ENCODE data around the gene FAAP20. TPM values are rescaled to one million over a fixed set of nuclear protein-coding genes. Genes with fewer than 3 reads are reported as not detected.
A peak's percentile ranks its signal among the peaks of the same experiment; 100 is the strongest.

The FAAP20 gene
- total and polyA plus RNA-seq, 9 of the 15 experiments (the other 6 are each of a cell fraction or from before 2014, with no cell fraction given), result 0.58 to 143 (median 9.9) TPM

DNA sequence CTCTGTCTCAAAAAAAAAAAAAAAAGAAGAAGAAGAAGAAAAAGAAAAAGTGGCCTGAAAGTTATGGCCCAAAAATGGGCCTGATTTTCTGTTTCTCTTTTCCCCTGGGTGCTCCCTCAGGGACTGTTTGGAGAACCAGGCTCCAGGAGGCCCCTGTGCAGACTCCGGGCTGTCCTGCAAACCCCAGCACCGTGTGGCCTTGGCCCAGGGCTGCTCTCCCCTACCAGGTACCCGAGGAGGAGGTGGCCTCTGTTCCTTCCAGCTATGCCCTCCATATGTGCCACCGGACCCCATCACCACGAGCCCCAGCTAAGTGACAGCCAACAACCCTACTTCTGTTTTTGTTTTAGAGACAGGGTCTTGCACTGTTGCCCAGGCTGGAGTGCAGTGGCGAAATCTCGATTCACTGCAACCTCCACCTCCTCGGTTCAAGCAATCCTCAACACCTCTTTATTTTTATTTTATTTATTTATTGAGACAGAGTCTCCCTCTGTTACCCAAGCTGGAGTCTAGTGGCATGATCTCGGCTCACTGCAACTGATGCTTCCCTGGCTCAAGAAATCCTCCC is 7.5 kb upstream of the FAAP20 start:
- DNase-seq (ENCODE audit: extremely low read depth in 1 of 4, low spot score in 3 of 4) (no peak), ATAC-seq (no peak), FAIRE-seq (no peak)
- Histone ChIP-seq H3K4me1 (replicated peaks in 1 of 2; ENCODE audit: control insufficient read depth in 2 of 2, insufficient read depth in 2 of 2, low read length in 2 of 2) (peaks cover 45 to 79% of the 10 kb centered on the region in 2 experiments), H3K4me2 (ENCODE audit: insufficient read depth, low read length) (no peak overlapping the region), H4K20me1 (replicated peaks; ENCODE audit: control insufficient read depth, insufficient read depth, low read length) (no peaks in the 10 kb centered on the region), H3K9ac (ENCODE audit: insufficient read depth in 1 of 2, low read depth in 2 of 2, low read length in 2 of 2) (peak overlapping the region in 1 of 2 experiments; percentile 61; a peak in 1 of 4 replicates), H3K27me3 (ENCODE audit: control insufficient read depth in 2 of 2, insufficient read depth in 2 of 2, low read length in 2 of 2) (no peaks in the 10 kb centered on the region), H3K27ac (ENCODE audit: extremely low read depth, low read depth, low read length) (no peak overlapping the region), H3K79me2 (ENCODE audit: control insufficient read depth, insufficient read depth, low read length) (peaks cover 26% of the 10 kb centered on the region; the same call in 2 of the 3 replicates), H3K9me1 (ENCODE audit: control insufficient read depth, insufficient read depth, low read length) (no peaks in the 10 kb centered on the region), H3K4me3 (no peak overlapping the region), H2AFZ (ENCODE audit: low read depth, low read length) (no peak overlapping the region), H3K9me3 (replicated peaks; ENCODE audit: control insufficient read depth, insufficient read depth, low read depth, low read length) (no peaks in the 10 kb centered on the region), H3K36me3 (ENCODE audit: control insufficient read depth, insufficient read depth, low read length) (no peaks in the 10 kb centered on the region)
- 71% methylated on average over 9 of the region's 9 CpGs for WGBS (ENCODE audit: insufficient coverage, low coverage, missing lambda C conversion rate)
- in situ Hi-C loops (cut with MboI), result no loop called here
- POLR2A ChIA-PET, result interaction anchor here (0.6 to 1.2 kb wide), 2 partner anchors 53 to 344 kb away, joined by 3 to 5 read pairs; no protein-coding TSS in a partner anchor
- intact Hi-C loops (cut with micrococcal nuclease), result no loop called here
- TF ChIP-seq ZNF121 (CRISPR knock-in tag; conservative IDR thresholded peaks at IDR 0.05) (peak; percentile 71), POLR2H (tag; IDR thresholded peaks at IDR 0.05; ENCODE audit: low read depth) (no peak)
- CTCF ChIA-PET (ENCODE audit: low intra/inter-chr PET ratio), result no interaction called here
- BruUV-seq (replicated peaks), result no TSS peak

DNA sequence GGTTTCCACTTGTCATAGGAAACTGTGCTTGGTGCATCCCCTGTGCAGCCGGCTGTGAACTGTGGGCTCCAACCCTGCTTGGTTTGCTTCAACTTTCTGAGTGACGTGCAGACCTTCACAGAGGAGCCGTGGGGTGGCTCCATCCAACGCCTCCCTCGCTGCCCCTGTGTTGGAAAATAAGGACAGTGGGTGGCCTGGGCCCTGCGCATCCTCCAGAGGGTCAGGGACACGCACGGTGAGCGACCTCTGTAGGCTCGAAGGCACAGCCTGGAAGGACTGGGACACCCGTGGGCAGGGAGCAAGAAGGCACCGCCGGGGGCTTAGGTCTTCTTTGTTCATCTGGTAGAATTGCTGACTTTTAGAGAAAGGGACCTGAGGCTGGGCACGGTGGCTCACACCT is 6.5 kb upstream of the FAAP20 start:
- H3K9me3 ChIP-seq (replicated peaks; ENCODE audit: control insufficient read depth, insufficient read depth, low read depth, low read length), result no peaks in the 10 kb centered on the region
- no peak overlapping the region for H3K4me2 ChIP-seq (ENCODE audit: insufficient read depth, low read length)
- no peak for ATAC-seq
- no peak for FAIRE-seq
- ChIA-PET POLR2A (interaction anchor here (0.9 to 1.6 kb wide), 2 partner anchors 12 to 33 kb away, joined by 3 to 4 read pairs; no protein-coding TSS in a partner anchor), CTCF (ENCODE audit: low intra/inter-chr PET ratio) (no interaction called here)
- peaks cover 41 to 76% of the 10 kb centered on the region in 2 experiments for H3K4me1 ChIP-seq (replicated peaks in 1 of 2; ENCODE audit: control insufficient read depth in 2 of 2, insufficient read depth in 2 of 2, low read length in 2 of 2)
- H2AFZ ChIP-seq (ENCODE audit: low read depth, low read length), result no peak overlapping the region
- intact Hi-C loops (cut with micrococcal nuclease), result no loop called here
- H3K9ac ChIP-seq (ENCODE audit: insufficient read depth in 1 of 2, low read depth in 2 of 2, low read length in 2 of 2), result peak overlapping the region in 1 of 2 experiments; percentile 74; a peak in 2 of 4 replicates
- in situ Hi-C loops (cut with MboI), result no loop called here
- no peaks in the 10 kb centered on the region for H3K36me3 ChIP-seq (ENCODE audit: control insufficient read depth, insufficient read depth, low read length)
- no peak overlapping the region for H3K4me3 ChIP-seq
- H3K9me1 ChIP-seq (ENCODE audit: control insufficient read depth, insufficient read depth, low read length), result no peaks in the 10 kb centered on the region
- no peak for DNase-seq (ENCODE audit: extremely low read depth in 1 of 4, low spot score in 3 of 4)
- no peaks in the 10 kb centered on the region for H4K20me1 ChIP-seq (replicated peaks; ENCODE audit: control insufficient read depth, insufficient read depth, low read length)
- peaks cover 26% of the 10 kb centered on the region; the same call in 2 of the 3 replicates for H3K79me2 ChIP-seq (ENCODE audit: control insufficient read depth, insufficient read depth, low read length)
- BruUV-seq (replicated peaks), result no TSS peak
- no peak overlapping the region for H3K27ac ChIP-seq (ENCODE audit: extremely low read depth, low read depth, low read length)
- 84% methylated on average over 14 of the region's 14 CpGs for WGBS (ENCODE audit: insufficient coverage, low coverage, missing lambda C conversion rate)
- H3K27me3 ChIP-seq (ENCODE audit: control insufficient read depth in 2 of 2, insufficient read depth in 2 of 2, low read length in 2 of 2), result no peaks in the 10 kb centered on the region
- TF ChIP-seq FOXP1 (CRISPR knock-in tag; IDR thresholded peaks at IDR 0.05), result no peak
- no peak for TF ChIP-seq ZNF347 (CRISPR knock-in tag; IDR thresholded peaks at IDR 0.05; ENCODE audit: low read depth)
- TF ChIP-seq ZBTB49 (CRISPR knock-in tag; IDR thresholded peaks at IDR 0.05; ENCODE audit: borderline replicate concordance), result no peak
- no peak for TF ChIP-seq KLF1 (tag; IDR thresholded peaks at IDR 0.05)
- TF ChIP-seq TAF15 (IDR thresholded peaks at IDR 0.05; ENCODE audit: low read depth, low read length), result no peak
- no peak for TF ChIP-seq SMARCA5 (IDR thresholded peaks at IDR 0.05)
- TF ChIP-seq, protein P1, sequence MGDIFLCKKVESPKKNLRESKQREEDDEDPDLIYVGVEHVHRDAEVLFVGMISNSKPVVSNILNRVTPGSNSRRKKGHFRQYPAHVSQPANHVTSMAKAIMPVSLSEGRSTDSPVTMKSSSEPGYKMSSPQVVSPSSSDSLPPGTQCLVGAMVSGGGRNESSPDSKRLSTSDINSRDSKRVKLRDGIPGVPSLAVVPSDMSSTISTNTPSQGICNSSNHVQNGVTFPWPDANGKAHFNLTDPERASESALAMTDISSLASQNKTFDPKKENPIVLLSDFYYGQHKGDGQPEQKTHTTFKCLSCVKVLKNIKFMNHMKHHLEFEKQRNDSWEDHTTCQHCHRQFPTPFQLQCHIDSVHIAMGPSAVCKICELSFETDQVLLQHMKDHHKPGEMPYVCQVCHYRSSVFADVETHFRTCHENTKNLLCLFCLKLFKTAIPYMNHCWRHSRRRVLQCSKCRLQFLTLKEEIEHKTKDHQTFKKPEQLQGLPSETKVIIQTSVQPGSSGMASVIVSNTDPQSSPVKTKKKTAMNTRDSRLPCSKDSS (IDR thresholded peaks at IDR 0.05; ENCODE audit: low read depth, partially characterized antibody), result no peak
- no peak for TF ChIP-seq TCF7L2 (IDR thresholded peaks at IDR 0.05; ENCODE audit: low read depth, low read length)
- TF ChIP-seq PHB2 (IDR thresholded peaks at IDR 0.05; ENCODE audit: low read depth), result no peak
- no peak for TF ChIP-seq MAFG (tag; conservative IDR thresholded peaks at IDR 0.05)
- TF ChIP-seq NFIX (CRISPR knock-in tag; IDR thresholded peaks at IDR 0.05; ENCODE audit: low read depth), result no peak
